Fibroblast of the aortic adventitia (primary cell): Measurements from ENCODE around the gene EVA1B. TPM values are rescaled to one million over a fixed set of nuclear protein-coding genes. Genes with fewer than 3 reads are reported as not detected.
A peak's percentile ranks its signal among the peaks of the same experiment; 100 is the strongest.

ENCODE experiments used
- DNase-seq: peaks from one replicate; pipeline ENCODE4 v3.0.0-alpha.2; 2010; ENCODE audit warnings: low read depth
- H3K4me3 ChIP-seq: 2 replicates; pipeline ENCODE4 v1.5.1; 2011; ENCODE audit warnings: low read depth, mild to moderate bottlenecking, control low read depth, low read length, moderate library complexity
- CTCF ChIP-seq: IDR thresholded peaks from 2 replicates; pipeline ENCODE4 v1.5.1; 2011; ENCODE audit warnings: mild to moderate bottlenecking, low read length, control low read depth, inconsistent platforms; ENCODE audit not compliant: insufficient read depth
- total RNA-seq: library from RNA; depleted of rRNA; stranded (reverse); fragments of >200 nt; gene quantifications from 2 replicates; pipeline ENCODE4 v1.2.3, GENCODE V29; 2012; ENCODE audit warnings: low replicate concordance

The EVA1B gene
- total RNA-seq, 1 donor = 167 TPM

- H3K4me3 ChIP-seq = no peak overlapping the region
- no peak for DNase-seq
- TF ChIP-seq CTCF = no peak
Measured at GRCh38 chr1:36346741-36347370, 23.4 kb upstream of the EVA1B start.

- DNase-seq = no peak
- TF ChIP-seq CTCF = no peak
- no peak overlapping the region for H3K4me3 ChIP-seq
Measured at GRCh38 chr1:36345353-36345752, 21.9 kb upstream of the EVA1B start.

GRCh38 chr1:36344395-36344680 is 20.9 kb upstream of the EVA1B start:
- no peak for TF ChIP-seq CTCF
- no peak for DNase-seq
- H3K4me3 ChIP-seq = no peak overlapping the region

- DNase-seq = no peak
- no peak for TF ChIP-seq CTCF
- no peak overlapping the region for H3K4me3 ChIP-seq
Measured at GRCh38 chr1:36343651-36344394, 20.4 kb upstream of the EVA1B start.

GRCh38 chr1:36342426-36343185 is 19.2 kb upstream of the EVA1B start:
- H3K4me3 ChIP-seq = no peak overlapping the region
- peak; percentile 64 for TF ChIP-seq CTCF
- peak; percentile 71 for DNase-seq

- DNase-seq = no peak
- no peak for TF ChIP-seq CTCF
- no peak overlapping the region for H3K4me3 ChIP-seq
Measured at GRCh38 chr1:36341626-36342320, 18.3 kb upstream of the EVA1B start.
